Astrocyte of the cerebellum (primary cell): ENCODE results near the gene FBLN7.

Experiments
- DNase-seq: peaks from one replicate; pipeline ENCODE4 v3.0.0-alpha.2; 2011; ENCODE audit warnings: low read depth
- H3K4me3 ChIP-seq: 2 replicates; pipeline ENCODE4 v1.5.1; 2011; ENCODE audit warnings: mild to moderate bottlenecking, low read depth, low read length, moderate library complexity
- in situ Hi-C: cut with HindIII; loops from 2 replicates; pipeline ENCODE4 v1.10.0; 2017; ENCODE audit warnings: low sequenced_read_pairs
- TF ChIP-seq, protein P1 (sequence below): IDR thresholded peaks from 2 replicates; pipeline ENCODE4 v1.5.1; 2012; ENCODE audit warnings: low read length, low read depth, moderate library complexity, mild to moderate bottlenecking; ENCODE audit errors: missing control alignments

The FBLN7 gene

DNA sequence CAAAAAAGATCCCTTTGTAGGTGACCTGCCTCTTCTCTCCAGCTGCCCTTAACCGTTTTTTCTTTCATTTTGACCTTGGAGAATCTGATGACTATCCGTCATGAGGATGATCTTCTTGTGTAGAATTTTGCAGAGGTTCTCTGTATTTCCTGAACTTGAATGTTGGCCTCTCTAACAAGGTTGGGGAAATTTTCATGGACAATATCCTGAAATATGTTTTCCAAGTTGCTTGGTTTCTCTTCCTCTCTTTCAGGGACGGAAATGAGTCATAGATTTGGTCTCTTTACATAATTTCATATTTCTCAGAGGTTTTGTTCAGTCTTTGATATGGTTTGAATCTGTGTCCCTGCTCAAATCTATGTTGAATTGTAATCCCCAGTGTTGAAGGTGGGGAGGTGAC lies 82.6 kb downstream of the FBLN7 start:
- TF ChIP-seq, protein P1, sequence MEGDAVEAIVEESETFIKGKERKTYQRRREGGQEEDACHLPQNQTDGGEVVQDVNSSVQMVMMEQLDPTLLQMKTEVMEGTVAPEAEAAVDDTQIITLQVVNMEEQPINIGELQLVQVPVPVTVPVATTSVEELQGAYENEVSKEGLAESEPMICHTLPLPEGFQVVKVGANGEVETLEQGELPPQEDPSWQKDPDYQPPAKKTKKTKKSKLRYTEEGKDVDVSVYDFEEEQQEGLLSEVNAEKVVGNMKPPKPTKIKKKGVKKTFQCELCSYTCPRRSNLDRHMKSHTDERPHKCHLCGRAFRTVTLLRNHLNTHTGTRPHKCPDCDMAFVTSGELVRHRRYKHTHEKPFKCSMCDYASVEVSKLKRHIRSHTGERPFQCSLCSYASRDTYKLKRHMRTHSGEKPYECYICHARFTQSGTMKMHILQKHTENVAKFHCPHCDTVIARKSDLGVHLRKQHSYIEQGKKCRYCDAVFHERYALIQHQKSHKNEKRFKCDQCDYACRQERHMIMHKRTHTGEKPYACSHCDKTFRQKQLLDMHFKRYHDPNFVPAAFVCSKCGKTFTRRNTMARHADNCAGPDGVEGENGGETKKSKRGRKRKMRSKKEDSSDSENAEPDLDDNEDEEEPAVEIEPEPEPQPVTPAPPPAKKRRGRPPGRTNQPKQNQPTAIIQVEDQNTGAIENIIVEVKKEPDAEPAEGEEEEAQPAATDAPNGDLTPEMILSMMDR: no peak
- in situ Hi-C loops: no loop called here
- no peak for DNase-seq
- no peak overlapping the region for H3K4me3 ChIP-seq

DNA sequence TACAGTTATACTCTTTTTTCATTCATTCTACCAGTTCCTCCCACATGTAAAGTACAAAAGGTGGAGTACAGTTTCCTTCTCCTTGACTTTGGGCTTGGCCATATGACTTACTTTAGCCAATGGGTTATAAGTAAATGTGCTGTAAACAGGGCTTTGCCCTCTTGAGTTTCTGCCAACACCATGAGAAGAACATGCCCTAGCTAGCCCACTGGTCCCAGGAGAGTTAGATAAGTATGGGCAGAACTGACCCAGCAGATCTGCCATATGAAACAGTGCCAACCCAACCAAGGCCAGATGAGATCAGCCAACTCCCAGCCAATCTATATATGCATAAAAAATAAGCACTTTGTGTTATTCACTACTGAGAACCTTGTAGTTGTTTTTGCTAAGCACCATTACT lies 91.2 kb downstream of the FBLN7 start:
- TF ChIP-seq, protein P1: no peak
- DNase-seq: no peak
- in situ Hi-C loops: no loop called here
- H3K4me3 ChIP-seq: no peak overlapping the region

DNA sequence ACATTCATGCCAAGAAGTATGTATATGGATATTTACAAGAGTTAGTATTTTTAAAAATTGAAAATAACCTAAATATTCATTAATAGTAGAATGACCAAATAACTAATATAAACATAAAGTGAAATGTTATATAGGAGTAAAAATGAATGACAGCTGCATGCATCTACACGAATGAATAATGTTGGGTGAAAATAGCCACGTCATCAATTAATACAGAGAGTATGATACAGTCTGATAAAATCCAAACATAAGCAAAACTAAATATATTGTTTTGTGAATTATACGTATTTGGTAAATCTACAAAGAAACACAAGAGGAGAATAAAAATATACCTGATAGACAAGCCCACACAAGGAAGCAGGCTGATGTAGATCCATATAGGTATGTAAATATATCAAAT lies 92.2 kb downstream of the FBLN7 start:
- no peak for DNase-seq
- TF ChIP-seq, protein P1: no peak
- H3K4me3 ChIP-seq: no peak overlapping the region
- in situ Hi-C loops: no loop called here
